ENCODE measurements around the gene TAF6L. TPM values are rescaled to one million over a fixed set of nuclear protein-coding genes. Genes with fewer than 3 reads are reported as not detected.

The TAF6L gene
- total and polyA plus RNA-seq, 2 donors (not counting 1 experiment from before 2014, with no cell fraction given) = 28.2 to 48.2 TPM

DNA sequence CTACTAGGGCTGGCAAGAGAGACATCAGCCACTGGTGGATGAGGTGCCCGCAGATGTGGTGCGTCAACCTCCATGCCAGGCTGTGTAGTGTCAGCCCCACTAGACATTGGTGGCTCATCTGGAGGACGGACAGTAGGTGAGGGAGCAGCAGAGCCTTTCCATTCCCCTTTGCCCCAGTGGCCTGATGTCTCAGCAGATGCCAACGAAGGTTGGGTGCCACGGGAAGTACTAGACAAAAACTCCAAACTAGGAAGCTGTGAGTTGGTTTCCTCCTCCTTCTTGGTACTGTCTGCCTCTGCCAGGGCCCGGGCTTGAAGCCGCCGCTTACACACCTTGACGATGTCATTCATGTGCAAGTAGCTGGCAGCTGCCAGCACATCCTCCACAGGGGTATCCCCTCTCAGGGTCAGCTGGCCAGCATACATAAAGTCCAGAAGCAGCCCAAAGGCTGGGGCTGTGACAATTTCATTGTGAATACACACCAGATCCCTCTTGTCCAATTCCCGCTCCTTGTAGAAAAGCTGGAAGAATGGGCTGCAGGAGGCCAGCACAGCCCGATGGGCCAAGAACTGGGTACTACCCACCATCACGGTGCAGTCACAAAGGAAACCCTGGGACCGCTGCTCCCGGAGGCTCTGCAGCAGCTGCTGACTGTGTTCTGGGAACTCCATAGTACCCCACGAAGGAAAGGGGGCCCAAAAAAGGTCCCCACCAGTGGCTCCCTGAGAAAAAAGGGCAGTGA, 18.0 kb upstream of the TAF6L start:
- no peaks in the 10 kb centered on the region for H3K27me3 ChIP-seq (replicated peaks in 1 of 4; ENCODE audit: control extremely low read depth in 1 of 4, control insufficient read depth in 3 of 4, insufficient read depth in 4 of 4, low read length in 3 of 4)
- no peak for ATAC-seq (ENCODE audit: low read depth)
- Mint-ChIP-seq H3K9me3 (ENCODE audit: insufficient read depth) (no peaks in the 10 kb centered on the region), H3K27me3 (no peaks in the 10 kb centered on the region), H3K4me3 (peak overlapping the region; percentile 99), H3K4me1 (peaks cover 30% of the 10 kb centered on the region), H3K27ac (peak overlapping the region; percentile 99)
- H3K27ac ChIP-seq (ENCODE audit: low read length in 2 of 2) = peak overlapping the region; percentile 35 to 84
- ChIA-PET POLR2A (interaction anchor here (0.5 to 3.9 kb wide), 30 partner anchors 8 to 1952 kb away, joined by 3 to 75 read pairs (median 6); partner anchors contain the start of genes B3GAT3, C11orf98, CSKMT and EEF1G), CTCF (interaction anchor here (0.6 to 2.6 kb wide), 14 partner anchors 10 to 1551 kb away, joined by 3 to 32 read pairs (median 5); partner anchors contain the start of genes HNRNPUL2, STX5, TEX54 and TMEM179B)
- no peaks in the 10 kb centered on the region for H3K9me3 ChIP-seq (ENCODE audit: control extremely low read depth in 1 of 3, control insufficient read depth in 2 of 3, insufficient read depth in 1 of 3, low read length in 2 of 3)
- H4K20me1 ChIP-seq (ENCODE audit: control insufficient read depth, insufficient read depth, low read length, poor library complexity, severe bottlenecking) = peaks cover 6% of the 10 kb centered on the region
- H2AFZ ChIP-seq (ENCODE audit: insufficient read depth, low read depth, low read length, poor library complexity, severe bottlenecking) = peak overlapping the region; percentile 95
- peak overlapping the region; percentile 96 for H3K4me2 ChIP-seq (replicated peaks; ENCODE audit: low read depth, low read length, poor library complexity, severe bottlenecking)
- DNase-seq = no peak
- H3K9ac ChIP-seq (ENCODE audit: low read length) = peak overlapping the region; percentile 81
- peak overlapping the region; percentile 82 to 94 (median 86) for H3K4me3 ChIP-seq (ENCODE audit: control extremely low read depth in 1 of 5, extremely low read depth in 1 of 5, insufficient read depth in 1 of 5, low read depth in 2 of 5, low read length in 4 of 5)
- 78% methylated on average over 15 of the region's 15 CpGs for WGBS (ENCODE audit: insufficient coverage)
- peaks cover 0 to 19% of the 10 kb centered on the region in 2 experiments for H3K36me3 ChIP-seq (replicated peaks in 1 of 2; ENCODE audit: control extremely low read depth in 1 of 2, control insufficient read depth in 1 of 2, extremely low read depth in 1 of 2, insufficient read depth in 2 of 2, low read length in 1 of 2)
- H3K4me1 ChIP-seq (ENCODE audit: control insufficient read depth in 2 of 2, insufficient read depth in 2 of 2, low read length in 2 of 2) = peaks cover 7 to 21% of the 10 kb centered on the region in 2 donors
- TF ChIP-seq EZH2 (IDR thresholded peaks at IDR 0.05; ENCODE audit: borderline replicate concordance, insufficient read depth, low read depth, low read length, poor library complexity, severe bottlenecking) (no peak), CTCF (IDR thresholded peaks at IDR 0.05) (no peak)
- intact Hi-C loops (cut with micrococcal nuclease) = loop anchor here (1.0 kb wide), 1 partner anchor 8 kb away; the partner anchor contains the start of gene POLR2G
- peaks cover 40% of the 10 kb centered on the region for H3K79me2 ChIP-seq (ENCODE audit: control insufficient read depth, insufficient read depth, low read length)

Measured in B cell (primary cell).